ENCODE data around the gene ARHGAP23.

GRCh38 chr17:38558728-38559050 lies 130.4 kb downstream of the ARHGAP23 start:
- TF ChIP-seq CTCF (IDR thresholded peaks at IDR 0.05) = no peak
- TF ChIP-seq POLR2A (IDR thresholded peaks at IDR 0.05) = no peak
